OCI-M2 (cell line): ENCODE measurements around the gene MUC15.
"Not testable (repeated sequence)": the region's sequence is repeated elsewhere in the genome, so short reads cannot be mapped to it uniquely, and the experiment has no call there.

Source experiments
- DNase-seq: peaks from one replicate; lab custom pipeline; 2025; ENCODE audit not compliant: unreplicated experiment; lab: John Stamatoyannopoulos, UW

The MUC15 gene, protein sequence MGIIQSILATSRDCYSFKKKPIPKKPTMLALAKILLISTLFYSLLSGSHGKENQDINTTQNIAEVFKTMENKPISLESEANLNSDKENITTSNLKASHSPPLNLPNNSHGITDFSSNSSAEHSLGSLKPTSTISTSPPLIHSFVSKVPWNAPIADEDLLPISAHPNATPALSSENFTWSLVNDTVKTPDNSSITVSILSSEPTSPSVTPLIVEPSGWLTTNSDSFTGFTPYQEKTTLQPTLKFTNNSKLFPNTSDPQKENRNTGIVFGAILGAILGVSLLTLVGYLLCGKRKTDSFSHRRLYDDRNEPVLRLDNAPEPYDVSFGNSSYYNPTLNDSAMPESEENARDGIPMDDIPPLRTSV

DNA sequence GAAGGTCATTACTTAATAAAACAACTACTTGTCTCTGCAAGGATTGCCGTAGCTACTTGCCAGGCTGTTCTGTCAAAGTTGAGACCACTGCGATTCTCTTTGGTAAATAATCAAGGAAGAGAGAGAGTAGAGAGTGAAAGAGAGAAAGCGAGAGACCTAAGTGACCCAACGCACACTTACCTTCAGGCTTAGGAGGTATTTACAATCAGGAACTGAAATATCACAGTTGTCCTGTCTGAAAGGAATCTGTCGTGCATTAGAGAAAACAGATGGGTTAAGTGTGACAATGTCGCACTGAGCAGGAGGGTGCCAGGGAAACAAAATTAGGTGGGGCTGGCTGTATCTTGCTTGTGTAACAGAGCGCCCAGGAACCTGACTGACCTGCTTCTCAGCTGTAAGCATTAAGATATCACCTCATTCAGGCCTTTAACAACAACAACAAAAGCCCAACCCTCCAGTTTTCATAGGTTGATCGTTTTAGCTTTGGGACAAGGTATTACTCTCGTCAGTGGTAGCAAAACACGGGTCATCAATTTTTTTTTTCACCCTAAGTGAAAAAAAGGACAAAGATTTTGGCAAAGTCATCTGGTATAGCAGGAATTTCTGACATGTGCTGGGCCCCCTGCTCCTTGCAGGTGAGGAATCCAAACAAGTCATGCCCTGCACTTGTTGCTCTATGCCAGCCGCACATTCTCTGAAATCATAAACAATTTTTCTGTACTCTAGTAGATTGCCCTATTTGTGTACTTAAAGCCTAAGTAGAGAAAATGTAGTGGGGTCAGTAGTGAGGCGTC, at the start of gene MUC15:
TSS of gene MUC15 (minus strand) at position 403 of the 794 bp plus-strand sequence. CDS start 5,169 bp downstream, outside the sequence.
- DNase-seq = no peak

DNA sequence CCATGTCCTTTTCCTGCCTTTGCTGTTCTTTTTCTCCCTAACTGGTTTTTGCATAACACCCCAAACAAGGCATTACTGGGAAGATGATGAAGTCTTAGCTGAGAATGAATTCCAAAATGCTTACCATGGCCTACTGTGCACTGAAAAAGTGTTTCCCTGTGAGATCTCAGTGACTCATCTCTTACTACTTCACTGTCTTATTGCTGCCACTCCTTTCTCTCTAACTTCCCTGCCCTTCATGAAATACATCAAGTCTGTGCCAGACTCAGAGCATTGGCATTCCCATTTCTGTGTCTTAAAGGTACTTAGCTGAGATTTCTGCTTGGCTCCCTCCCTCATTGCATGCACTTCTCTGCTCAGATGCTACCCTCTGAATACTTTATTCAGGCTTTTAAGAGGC, 49.1 kb upstream of the MUC15 start:
- DNase-seq = no peak

DNA sequence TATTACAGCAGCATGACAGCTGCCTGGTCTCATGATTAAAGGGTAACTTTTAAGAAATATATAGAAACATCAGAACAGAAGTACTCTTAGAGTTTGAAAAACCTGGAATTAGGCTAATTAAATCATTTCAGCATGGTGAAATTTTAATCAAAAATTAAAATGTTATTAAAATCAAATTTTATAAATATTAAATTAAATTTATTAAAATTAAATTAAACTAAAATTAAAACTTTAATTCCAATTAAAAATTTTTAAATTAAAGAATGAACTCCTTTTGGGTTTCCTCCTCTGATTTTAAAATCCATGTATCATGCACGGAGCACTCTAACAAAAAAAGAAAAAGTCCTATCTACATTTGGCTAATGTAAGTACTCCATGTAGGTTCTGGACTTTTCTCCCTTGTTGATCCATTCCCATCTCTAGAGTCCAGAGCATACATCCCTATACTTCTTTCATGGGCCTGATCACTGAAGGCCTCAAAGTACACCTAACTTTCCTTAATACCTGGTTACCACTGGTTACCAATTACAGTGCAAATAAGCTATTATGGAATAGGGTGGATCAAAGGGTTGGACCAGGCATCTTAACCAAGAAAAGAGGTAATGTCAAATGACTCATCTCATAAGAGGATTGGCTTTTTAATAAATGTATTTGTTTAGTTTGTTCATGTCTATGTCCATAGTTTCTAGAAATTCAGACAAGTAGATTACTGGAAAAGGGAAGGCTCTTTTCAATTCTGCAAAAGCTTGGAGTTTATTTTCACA, 48.4 kb upstream of the MUC15 start:
- no peak for DNase-seq

DNA sequence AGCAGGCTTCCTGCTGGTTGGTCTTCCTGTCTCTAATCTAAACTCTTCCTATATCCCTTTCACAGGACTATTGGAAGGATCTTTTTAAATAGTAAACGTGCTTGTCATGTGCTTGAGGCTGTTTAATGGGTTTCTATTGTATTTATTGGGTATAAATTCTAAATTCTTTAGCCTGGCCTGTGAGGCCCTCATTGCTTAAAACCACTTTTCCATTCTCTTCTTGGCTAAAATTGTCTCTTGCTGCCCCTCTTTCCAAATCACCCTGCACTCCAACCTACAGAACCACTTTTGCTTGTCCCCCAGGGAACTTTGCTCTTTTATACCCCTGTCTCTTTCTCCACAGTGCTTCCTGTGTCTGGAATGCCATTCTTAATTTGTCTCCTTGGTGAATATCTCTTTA, 46.4 kb upstream of the MUC15 start:
- DNase-seq = no peak

DNA sequence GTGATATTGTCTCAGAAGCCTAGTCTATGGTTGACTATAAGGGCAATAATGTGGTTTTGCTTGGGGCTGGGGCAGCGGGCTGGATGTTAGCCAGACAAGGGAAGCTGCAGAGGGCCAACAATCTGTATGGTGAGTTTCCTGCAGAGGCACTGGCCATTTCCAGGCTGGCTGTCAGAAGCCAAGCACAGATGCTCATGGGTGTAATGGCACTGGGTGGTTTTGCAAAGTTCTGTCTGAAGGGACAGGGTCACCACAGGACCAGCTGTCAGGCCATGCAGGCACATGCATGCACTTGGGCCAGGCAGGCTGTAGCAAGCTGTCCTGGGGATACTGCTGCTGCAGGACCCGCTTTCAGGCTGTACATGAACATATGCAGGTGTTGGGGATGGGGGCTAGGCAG, 41.7 kb upstream of the MUC15 start:
- no peak for DNase-seq

DNA sequence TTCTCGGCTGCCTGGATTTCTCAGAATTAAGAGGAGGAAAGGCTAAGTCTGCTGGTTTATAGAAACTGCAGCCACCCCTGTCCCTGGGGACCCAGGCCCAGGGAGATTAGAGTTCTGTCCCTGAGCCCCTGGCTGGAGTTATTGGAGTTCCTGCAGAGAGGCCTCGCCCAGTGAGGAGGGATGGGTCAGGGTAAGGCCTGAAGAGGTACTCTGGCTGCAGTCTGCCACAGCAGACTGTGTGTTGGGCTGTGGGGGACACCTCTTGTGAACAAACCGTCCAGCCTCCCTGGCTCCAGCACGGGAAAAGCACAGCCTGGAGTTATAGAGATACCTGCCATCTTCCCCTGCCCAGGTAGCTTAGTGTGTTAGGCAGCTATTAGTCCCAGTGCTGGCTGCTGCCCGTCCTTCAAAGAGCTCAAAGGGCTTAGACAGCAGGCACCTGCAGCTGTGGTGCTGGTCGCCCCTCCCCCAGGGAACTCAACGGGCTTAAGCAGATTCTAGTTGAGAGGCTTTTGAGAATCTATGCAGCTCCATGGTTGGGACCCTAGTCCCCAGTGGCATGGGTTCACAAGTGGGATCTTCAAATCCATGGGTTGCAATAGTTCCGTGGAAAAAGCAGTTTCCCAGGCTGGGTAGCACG, 36.6 kb upstream of the MUC15 start:
- DNase-seq = no peak

DNA sequence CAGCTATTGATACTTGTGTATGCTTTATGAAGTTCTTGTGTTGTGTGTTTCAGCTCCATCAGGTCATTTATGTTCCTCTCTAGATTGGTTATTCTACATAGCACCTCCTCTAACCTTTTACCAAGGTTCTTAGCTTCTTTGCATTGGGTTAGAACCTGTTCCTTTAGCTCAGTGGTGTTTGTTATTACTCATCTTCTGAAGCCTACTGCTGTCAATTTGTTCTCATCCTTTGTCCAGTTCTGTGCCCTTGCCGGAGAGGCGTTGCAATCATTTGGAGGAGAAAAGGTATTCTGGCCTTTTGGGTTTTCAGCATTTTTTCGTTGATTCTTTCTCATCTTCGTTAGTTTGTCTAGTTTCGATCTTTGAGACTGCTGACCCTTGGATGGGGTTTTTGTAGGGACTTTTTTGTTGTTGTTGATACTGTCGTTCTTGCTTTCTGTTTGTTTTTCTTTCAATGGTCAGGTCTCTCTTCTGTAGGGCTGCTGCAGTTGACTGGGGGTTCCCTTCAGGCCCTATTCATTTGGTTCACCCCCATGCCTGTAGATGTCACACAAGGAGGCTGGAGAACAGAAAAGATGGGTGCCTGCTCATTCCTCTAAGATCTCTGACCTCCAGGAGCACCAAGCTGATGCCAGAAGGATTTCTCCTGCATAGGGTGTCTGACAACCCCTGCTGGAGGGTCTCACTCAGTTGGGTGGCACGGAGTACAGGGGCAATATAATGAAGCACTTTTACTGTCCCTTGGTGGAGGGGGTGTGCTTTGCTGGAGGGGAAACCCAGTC, 35.9 kb upstream of the MUC15 start:
- DNase-seq = no peak

DNA sequence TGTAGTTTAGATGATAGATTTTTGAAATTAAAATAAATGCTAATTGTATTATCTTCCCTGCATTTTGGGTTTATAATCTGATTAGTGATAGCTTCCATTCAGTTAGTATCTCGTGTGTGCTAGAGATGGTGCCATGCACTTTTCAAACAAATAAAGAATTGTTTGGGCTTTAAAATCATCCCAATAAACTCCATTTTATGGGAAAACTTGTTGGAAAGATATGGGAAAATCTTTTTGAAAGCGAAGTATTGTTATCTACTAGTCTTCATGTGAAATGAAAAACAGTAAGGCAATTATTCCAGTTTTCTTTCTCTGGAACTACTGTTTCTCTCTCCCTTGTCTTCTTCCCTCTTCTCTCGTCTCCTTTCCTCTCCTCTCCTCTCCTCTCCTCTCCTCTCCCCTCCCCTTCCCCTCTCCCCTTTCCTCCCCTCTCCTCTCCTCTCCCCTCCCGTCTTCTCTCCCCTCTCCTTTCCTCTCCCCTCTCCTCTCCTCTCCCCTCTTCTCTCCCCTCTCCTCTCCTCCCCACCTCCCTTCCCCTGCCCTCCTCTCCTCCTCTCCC, 27.9 kb upstream of the MUC15 start:
- no peak for DNase-seq

DNA sequence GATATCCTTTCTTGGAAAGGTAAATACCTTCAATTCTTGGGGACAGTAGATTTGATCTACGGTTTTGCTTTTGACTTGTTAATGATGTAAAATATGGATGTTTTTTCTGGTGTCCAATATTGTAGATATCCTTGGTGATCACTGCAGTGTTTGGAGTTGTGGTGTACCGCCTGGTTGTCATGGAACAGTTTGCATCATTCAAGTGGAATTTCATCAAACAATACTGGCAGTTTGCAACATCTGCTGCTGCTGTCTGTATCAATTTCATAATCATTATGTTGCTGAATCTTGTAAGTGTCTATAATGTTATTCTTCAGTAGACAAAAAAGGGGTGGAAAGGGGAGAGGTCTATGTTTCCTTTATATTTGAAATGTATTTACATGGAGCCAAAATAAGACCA, 27.4 kb upstream of the MUC15 start:
- DNase-seq = no peak

DNA sequence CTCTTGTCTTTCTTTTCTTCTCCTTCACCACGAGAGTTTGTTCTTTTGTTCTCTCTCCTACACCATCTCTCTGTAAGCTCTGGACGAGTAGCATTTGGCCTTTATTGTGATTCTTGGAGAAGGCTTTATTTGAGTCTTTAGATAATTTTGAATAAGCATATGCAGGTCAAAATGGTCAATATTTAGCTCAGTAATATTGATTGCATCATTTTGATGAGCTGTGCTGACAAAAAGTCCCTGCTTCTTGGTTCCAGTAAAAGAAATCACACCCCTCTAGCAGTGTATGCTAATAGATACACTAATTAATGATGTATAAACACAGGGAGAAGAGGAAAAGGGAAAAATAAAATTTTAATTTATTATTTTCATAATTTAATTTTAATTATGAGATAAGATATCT, 25.8 kb upstream of the MUC15 start:
- no peak for DNase-seq

DNA sequence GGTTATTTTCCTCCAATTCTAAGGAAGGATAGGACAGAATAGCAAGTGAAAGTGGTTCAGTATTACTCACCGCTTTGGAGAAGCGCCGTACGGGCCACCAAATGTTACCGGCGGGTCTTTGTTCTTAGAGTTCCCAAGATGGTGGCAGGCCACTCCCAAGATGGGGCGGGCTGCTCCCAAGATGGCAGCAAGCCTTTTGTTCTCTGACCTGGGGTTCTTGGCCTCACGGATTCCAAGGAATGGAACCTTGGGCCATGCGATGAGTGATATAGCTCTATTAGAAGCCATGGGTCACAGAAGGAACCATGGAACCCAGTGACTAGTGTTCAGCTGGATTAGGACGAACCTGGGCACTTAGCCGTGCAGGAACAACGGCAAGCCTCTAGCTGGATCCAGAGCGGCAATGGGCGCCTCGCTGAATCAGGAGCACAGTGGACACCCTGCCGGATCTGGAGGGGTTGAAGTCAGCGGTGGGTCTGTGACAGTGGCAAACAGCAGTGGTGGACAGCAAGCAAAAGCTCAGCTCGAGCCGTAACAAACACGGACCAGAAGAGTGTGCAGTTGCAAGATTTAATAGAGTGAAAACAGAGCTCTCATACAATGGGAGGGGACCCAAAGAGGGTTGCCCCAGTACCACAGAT, 25.1 kb upstream of the MUC15 start:
- DNase-seq = not testable (repeated sequence)

DNA sequence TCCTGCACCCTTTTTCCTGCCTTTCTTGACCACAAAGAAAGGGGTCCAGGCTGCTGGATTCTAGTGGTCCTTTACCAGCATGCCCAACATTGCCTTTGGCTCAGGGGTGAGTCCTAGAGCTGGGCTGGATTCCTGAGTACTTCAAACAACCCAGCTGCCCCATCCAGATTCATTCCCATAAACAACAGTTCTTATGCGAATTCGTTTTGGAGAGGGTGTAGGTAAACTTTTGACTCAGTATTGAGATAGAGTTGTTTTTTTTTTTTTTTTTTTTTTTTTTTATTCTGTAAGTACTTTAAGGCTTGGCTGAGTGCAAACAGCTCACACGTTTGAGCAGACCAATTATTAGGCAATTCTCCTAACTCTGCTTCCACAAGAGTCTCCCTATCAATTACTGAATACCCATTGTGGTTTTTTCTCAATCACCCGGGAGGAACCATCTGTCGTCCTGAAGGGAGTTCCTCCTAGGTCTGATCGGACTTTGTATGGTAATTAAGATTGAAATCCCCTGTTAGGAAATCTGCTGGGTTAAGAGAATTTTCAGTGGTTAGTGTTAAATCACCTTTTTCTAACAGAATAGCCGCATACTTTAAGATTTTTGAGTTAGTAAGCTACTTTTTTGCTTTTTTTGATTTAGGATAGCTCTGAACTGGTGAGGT, 23.3 kb upstream of the MUC15 start:
- not testable (repeated sequence) for DNase-seq

DNA sequence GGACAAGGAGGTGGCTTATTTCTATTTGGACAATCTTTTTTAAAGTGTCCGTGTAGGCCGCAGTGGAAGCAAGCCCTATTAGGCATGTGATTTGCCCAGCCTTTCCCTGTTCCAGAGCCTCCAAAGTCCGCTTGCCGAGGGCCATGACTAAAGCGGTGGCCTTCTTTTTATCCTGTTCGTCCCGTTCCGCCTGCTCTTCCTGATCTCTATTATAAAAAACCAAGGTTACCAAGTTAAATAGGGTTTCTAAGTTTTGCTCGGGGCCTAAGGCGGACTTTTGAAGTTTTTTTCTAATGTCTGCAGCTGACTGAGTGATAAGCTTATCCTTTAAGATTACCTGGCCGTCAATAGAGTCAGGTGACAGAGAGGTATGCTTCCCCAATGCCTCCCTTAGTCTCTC, 21.6 kb upstream of the MUC15 start:
- no peak for DNase-seq

DNA sequence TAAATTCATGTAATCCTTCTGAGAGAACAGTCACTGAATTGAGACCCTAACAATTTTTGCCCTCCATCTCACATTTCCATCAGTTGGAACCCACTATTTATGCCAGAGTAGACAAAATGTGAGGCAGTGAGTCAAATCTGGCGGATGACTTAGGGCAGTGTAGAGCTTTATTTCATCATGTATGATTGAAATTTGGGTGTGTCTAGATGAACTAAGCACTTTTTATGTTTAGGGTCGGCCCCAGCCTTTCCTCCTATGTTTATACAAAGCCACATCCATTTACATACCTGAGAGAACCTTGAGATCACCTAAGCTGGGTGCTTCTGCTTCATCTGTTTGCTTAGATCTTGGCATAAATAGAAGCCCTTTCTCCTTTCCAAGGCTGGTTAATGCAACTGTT, 15.0 kb upstream of the MUC15 start:
- no peak for DNase-seq

DNA sequence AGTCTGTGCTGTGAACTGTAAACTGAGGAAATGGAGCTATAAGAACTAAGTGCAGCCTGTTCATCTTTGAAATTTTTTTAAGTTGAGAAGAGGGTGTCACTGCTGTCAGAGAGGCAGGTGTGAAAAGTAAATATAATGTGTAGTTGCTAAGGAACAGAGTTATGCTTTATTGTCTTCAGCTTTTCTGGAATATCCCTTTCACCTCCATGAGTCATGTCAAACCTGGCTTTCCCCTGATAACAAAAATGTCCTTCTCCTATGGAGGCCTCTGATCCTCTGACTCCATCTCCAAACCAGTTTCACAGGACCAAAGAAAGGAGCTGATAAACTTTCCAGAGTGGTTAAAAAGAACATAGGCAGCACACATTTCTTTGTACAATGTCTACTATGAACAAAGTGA, 12.8 kb upstream of the MUC15 start:
- no peak for DNase-seq

DNA sequence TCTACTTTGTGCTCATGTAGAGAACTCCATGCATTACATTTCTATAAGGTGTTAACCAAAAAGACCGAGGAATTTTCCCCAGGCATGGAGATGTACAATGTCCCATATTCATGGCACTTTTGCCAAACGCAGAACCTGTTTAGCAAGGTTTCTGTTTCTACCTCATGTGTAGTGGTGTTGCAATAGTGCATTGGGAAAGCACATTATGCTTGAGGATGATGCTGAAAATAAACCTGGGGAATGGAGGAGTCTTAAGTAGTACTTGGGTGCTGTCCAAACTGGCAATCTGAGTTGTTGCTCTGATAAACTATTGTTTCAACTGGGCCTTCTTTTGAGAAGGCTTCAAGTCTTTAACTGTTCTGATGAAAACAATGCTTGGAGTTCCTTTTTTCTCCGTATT, 11.5 kb upstream of the MUC15 start:
- DNase-seq = no peak

DNA sequence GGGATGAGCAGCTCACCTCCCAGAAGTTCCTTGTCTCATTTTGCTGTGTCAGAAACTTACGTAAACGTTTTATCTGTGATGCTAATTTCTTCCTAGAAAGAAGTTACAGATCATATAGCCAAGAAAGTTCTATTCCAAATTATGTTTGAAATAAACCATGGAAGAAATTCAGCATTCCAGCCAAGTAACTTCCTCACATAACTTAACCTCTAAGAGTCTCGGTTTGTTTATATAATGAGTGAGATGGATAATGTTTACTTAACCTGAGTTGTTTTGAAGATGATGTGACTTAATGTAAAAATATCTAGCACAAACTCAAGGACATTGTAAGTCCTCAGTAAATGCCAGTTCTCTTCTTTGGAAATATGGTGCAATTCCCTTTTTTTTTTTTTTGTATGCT, 8.9 kb upstream of the MUC15 start:
- DNase-seq = no peak

DNA sequence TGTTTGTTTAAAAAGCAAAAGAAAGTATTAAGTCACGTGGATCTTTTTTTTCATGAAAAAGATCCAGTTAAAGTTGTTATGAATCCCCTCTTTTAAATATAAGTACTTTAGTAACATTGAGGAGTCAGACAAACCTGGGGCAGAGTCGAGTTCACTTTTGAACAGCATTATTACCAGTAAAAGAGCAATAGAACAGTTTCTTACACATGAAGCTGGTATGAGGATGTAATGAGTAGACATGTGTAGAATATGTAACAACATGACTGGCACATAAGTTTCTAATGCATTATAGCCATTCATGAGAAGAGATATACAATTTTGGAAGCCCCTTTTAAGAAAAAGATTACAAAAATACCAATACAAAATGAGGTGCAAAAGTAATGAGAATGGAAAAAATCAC, 7.6 kb upstream of the MUC15 start:
- no peak for DNase-seq

DNA sequence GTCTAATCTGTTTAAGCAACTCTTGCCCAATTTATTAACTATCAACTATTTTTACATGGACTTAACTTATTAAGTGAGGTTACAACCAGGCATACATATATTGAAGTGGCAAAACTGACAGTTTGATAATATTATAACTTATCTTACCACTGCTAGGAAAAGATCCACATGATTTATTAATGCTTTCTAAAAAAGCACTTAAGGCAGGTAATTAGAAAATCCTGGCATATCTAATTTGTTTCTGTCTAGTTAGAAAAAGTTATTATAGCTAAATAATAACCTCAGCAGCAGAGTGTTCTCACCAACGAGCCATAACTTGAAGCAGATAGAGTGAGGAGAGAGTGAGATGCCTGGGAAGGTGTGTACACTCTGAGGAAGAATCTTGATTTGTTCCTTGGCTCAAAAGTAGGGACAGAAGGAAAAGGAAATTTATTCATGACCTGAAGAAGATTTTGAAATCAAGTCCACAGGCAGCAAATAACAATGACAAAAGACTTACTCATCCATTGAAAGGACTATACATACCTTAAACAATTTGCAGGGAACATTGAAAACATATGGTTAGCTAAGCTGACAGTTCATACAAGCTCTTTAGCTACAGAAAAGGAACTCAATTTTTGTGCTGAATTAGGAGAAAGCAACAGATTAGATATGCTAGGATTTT, 7.1 kb upstream of the MUC15 start:
- no peak for DNase-seq
